ENCODE data around the gene TBXAS1. TPM values are rescaled to one million over a fixed set of nuclear protein-coding genes. Genes with fewer than 3 reads are reported as not detected.

TBXAS1 gene
- total and polyA plus RNA-seq, 2 donors (not counting 3 experiments of a cell fraction or from before 2014, with no cell fraction given), result 2.1 to 4.3 TPM

- H4K20me1 ChIP-seq (replicated peaks; ENCODE audit: control insufficient read depth, extremely low read depth, insufficient read depth, low read length), result no peaks in the 10 kb centered on the region
- no peaks in the 10 kb centered on the region for H3K36me3 ChIP-seq (ENCODE audit: control insufficient read depth in 2 of 2, extremely low read depth in 1 of 2, insufficient read depth in 2 of 2, low read length in 2 of 2)
- CTCF ChIA-PET, result no interaction called here
- H3K27ac ChIP-seq (ENCODE audit: insufficient read depth, low read depth, low read length), result no peak overlapping the region
- H2AFZ ChIP-seq (ENCODE audit: low read depth, low read length), result no peak overlapping the region
- H3K4me3 ChIP-seq (replicated peaks in 1 of 3; ENCODE audit: insufficient read depth in 1 of 3, low read depth in 1 of 3, low read length in 3 of 3), result no peak overlapping the region
- H3K4me1 ChIP-seq (ENCODE audit: control insufficient read depth, extremely low read depth, insufficient read depth, low read length), result no peaks in the 10 kb centered on the region
- no peak overlapping the region for H3K9ac ChIP-seq (replicated peaks; ENCODE audit: extremely low read depth, insufficient read depth, low read length)
- DNase-seq (ENCODE audit: low read depth, low spot score) (no peak), FAIRE-seq (no peak)
- BruUV-seq (replicated peaks), result no TSS peak
- dilution Hi-C loops (cut with MboI; ENCODE audit: extremely low pct_ligation_motif_present, low sequenced_read_pairs), result no loop called here
- H3K79me2 ChIP-seq (ENCODE audit: control insufficient read depth, insufficient read depth, low read length), result no peaks in the 10 kb centered on the region
- no peak overlapping the region for H3K4me2 ChIP-seq (ENCODE audit: insufficient read depth, low read length)
- POLR2A ChIA-PET, result no interaction called here
- no peak for TF ChIP-seq POLR2A (IDR thresholded peaks at IDR 0.05; ENCODE audit: low read depth, low read length)
- TF ChIP-seq MYC (IDR thresholded peaks at IDR 0.05; ENCODE audit: low read depth, low read length), result no peak
- no peak for TF ChIP-seq EZH2 (IDR thresholded peaks at IDR 0.05; ENCODE audit: borderline replicate concordance, low read depth, low read length, severe bottlenecking)
- no peak for TF ChIP-seq POLR2AphosphoS5 (IDR thresholded peaks at IDR 0.05; ENCODE audit: insufficient read depth, low read depth, low read length)
- no peak for TF ChIP-seq GATA2 (IDR thresholded peaks at IDR 0.05; ENCODE audit: insufficient read depth, insufficient read length, low read depth, low read length)
- TF ChIP-seq JUN (IDR thresholded peaks at IDR 0.05; ENCODE audit: borderline replicate concordance, insufficient read depth, insufficient read length, low read depth), result no peak
- TF ChIP-seq MAX (IDR thresholded peaks at IDR 0.05; ENCODE audit: insufficient read depth, insufficient read length), result no peak
- TF ChIP-seq CTCF (IDR thresholded peaks at IDR 0.05; ENCODE audit: extremely low read depth in 1 of 2, insufficient read depth in 1 of 2, low read depth in 1 of 2, low read length in 2 of 2), result no peak
- TF ChIP-seq FOS (IDR thresholded peaks at IDR 0.05; ENCODE audit: borderline replicate concordance, insufficient read depth, low read length), result no peak
- H3K9me1 ChIP-seq (replicated peaks; ENCODE audit: control insufficient read depth, extremely low read depth, insufficient read depth, low read length), result no peaks in the 10 kb centered on the region
- H3K9me3 ChIP-seq (replicated peaks; ENCODE audit: control insufficient read depth, insufficient read depth, low read length), result no peaks in the 10 kb centered on the region
- intact Hi-C loops (cut with micrococcal nuclease), result no loop called here
- peaks cover 3 to 5% of the 10 kb centered on the region in 2 experiments for H3K27me3 ChIP-seq (ENCODE audit: control insufficient read depth in 2 of 2, insufficient read depth in 2 of 2, low read length in 2 of 2)
Measured at GRCh38 chr7:139966949-139967348, 137.9 kb downstream of the TBXAS1 start.
